AG04449 (cell line): Measurements from ENCODE around the gene BCL6.

Source experiments
- CTCF ChIA-PET: fragments of 350-600 bp; formaldehyde crosslinking; extraction: SDS; loops from one replicate; lab custom pipeline; 2021; ENCODE audit warnings: antibody characterized with exemption; lab: Yijun Ruan, JAX
- POLR2A ChIA-PET: fragments of 400-600, 350-600 bp; formaldehyde crosslinking; extraction: SDS; loops from one replicate; lab custom pipeline; 2020; ENCODE audit warnings: antibody characterized with exemption, inconsistent platforms; lab: Yijun Ruan, JAX
- DNase-seq: peaks from one replicate; pipeline ENCODE4 v3.0.0-alpha.2; 2010; ENCODE audit warnings: low read depth, low spot score
- H3K4me3 ChIP-seq: 2 replicates; pipeline ENCODE4 v1.5.1; 2011; ENCODE audit warnings: low read depth, mild to moderate bottlenecking, control low read depth, low read length
- CTCF ChIP-seq: IDR thresholded peaks from one replicate; pipeline ENCODE4 v1.5.1; 2011; ENCODE audit warnings: mild to moderate bottlenecking, moderate library complexity, low read length, control low read depth, inconsistent platforms; ENCODE audit not compliant: insufficient read depth; ENCODE audit errors: missing control alignments

BCL6 gene

GRCh38 chr3:187775549-187775948, 30.3 kb upstream of the BCL6 start:
- POLR2A ChIA-PET = no interaction called here
- H3K4me3 ChIP-seq = no peak overlapping the region
- TF ChIP-seq CTCF = no peak
- CTCF ChIA-PET = interaction anchor here (0.7 to 0.9 kb wide), 2 partner anchors 27 to 28 kb away, joined by 3 to 4 read pairs; no protein-coding TSS in a partner anchor
- no peak for DNase-seq

- no peak for TF ChIP-seq CTCF
- ChIA-PET POLR2A (no interaction called here), CTCF (no interaction called here)
- no peak for DNase-seq
- no peak overlapping the region for H3K4me3 ChIP-seq
These were observed 29.0 kb upstream of the BCL6 start for GRCh38 chr3:187774185-187774789.

- ChIA-PET CTCF (no interaction called here), POLR2A (no interaction called here)
- H3K4me3 ChIP-seq = no peak overlapping the region
- DNase-seq = no peak
- no peak for TF ChIP-seq CTCF
These were observed 28.2 kb upstream of the BCL6 start for GRCh38 chr3:187773233-187774184.

GRCh38 chr3:187770224-187770623, 25.0 kb upstream of the BCL6 start:
- no peak for DNase-seq
- ChIA-PET POLR2A (no interaction called here), CTCF (no interaction called here)
- no peak overlapping the region for H3K4me3 ChIP-seq
- TF ChIP-seq CTCF = no peak

- CTCF ChIA-PET = interaction anchor here (0.9 kb wide), 1 partner anchor 10 kb away, joined by 3 read pairs; no protein-coding TSS in a partner anchor
- TF ChIP-seq CTCF = no peak
- DNase-seq = no peak
- POLR2A ChIA-PET = no interaction called here
- H3K4me3 ChIP-seq = no peak overlapping the region
These were observed 24.5 kb upstream of the BCL6 start for GRCh38 chr3:187769771-187770170.
